Measurements from ENCODE around the gene OR10H4.

DNA sequence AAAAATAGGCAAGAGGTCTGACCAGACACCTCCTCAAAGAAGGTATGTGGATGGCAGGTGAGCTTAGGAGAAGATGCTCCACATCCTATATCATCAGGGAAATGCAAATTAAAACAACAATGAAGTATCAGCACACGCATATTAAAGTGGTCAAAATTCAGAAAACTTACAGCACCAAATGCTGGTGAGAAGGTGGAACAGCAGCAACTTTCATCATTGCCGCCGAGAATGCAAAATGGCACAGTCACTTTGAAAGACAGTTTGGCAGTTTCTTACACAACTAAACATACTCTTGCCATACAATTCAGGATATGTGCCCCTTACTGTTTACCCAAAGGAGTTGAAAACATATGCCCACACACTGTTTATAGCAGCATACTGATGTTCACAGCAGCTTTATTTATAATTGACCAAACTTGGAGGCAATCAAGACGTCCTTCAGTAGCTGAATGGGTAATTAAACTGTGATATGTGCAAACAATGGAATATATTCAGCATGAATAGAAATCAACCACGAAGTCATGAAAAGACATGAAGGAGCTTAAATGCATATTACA, 22.5 kb downstream of the OR10H4 start:
- TF ChIP-seq POLR2A (IDR thresholded peaks at IDR 0.05; ENCODE audit: low read depth, low read length), result no peak
- TF ChIP-seq, protein P1, sequence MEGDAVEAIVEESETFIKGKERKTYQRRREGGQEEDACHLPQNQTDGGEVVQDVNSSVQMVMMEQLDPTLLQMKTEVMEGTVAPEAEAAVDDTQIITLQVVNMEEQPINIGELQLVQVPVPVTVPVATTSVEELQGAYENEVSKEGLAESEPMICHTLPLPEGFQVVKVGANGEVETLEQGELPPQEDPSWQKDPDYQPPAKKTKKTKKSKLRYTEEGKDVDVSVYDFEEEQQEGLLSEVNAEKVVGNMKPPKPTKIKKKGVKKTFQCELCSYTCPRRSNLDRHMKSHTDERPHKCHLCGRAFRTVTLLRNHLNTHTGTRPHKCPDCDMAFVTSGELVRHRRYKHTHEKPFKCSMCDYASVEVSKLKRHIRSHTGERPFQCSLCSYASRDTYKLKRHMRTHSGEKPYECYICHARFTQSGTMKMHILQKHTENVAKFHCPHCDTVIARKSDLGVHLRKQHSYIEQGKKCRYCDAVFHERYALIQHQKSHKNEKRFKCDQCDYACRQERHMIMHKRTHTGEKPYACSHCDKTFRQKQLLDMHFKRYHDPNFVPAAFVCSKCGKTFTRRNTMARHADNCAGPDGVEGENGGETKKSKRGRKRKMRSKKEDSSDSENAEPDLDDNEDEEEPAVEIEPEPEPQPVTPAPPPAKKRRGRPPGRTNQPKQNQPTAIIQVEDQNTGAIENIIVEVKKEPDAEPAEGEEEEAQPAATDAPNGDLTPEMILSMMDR (conservative IDR thresholded peaks at IDR 0.05; ENCODE audit: low read depth, low read length), result no peak
- no peak for TF ChIP-seq BHLHE40 (IDR thresholded peaks at IDR 0.05; ENCODE audit: low read depth, low read length)
- TF ChIP-seq, protein P2, sequence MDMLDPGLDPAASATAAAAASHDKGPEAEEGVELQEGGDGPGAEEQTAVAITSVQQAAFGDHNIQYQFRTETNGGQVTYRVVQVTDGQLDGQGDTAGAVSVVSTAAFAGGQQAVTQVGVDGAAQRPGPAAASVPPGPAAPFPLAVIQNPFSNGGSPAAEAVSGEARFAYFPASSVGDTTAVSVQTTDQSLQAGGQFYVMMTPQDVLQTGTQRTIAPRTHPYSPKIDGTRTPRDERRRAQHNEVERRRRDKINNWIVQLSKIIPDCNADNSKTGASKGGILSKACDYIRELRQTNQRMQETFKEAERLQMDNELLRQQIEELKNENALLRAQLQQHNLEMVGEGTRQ (IDR thresholded peaks at IDR 0.05; ENCODE audit: low read depth, low read length), result no peak
- TF ChIP-seq CEBPB (IDR thresholded peaks at IDR 0.05; ENCODE audit: low read depth, low read length), result no peak
- TF ChIP-seq MAZ (IDR thresholded peaks at IDR 0.05; ENCODE audit: borderline replicate concordance, low read depth, low read length), result no peak
- TF ChIP-seq RFX5 (IDR thresholded peaks at IDR 0.05; ENCODE audit: low read depth, low read length), result no peak
- TF ChIP-seq RAD21 (IDR thresholded peaks at IDR 0.05; ENCODE audit: low read length), result no peak
- TF ChIP-seq MAFK (IDR thresholded peaks at IDR 0.05; ENCODE audit: low read depth, low read length), result no peak
